HEK293 (cell line): ENCODE results near the gene TTC12.

ENCODE experiments used
- BCL11A ChIP-seq: fragments of 450-650 bp; formaldehyde crosslinking; IDR thresholded peaks from 2 replicates; pipeline ENCODE4 v1.5.1; 2016; ENCODE audit warnings: low read depth, missing biosample characterization, missing genetic modification characterization
- CTCF ChIP-seq: fragments of 450-650 bp; formaldehyde crosslinking; IDR thresholded peaks from 2 replicates; pipeline ENCODE4 v1.5.1; 2016; ENCODE audit warnings: missing biosample characterization, missing genetic modification characterization
- MEIS1 ChIP-seq: sonication (generic); formaldehyde crosslinking; IDR thresholded peaks from 2 replicates; pipeline ENCODE4 v1.8.1; 2022; ENCODE audit warnings: missing genetic modification reagents, mild to moderate bottlenecking, borderline replicate concordance
- PATZ1 ChIP-seq: fragments of 450-650 bp; formaldehyde crosslinking; IDR thresholded peaks from 2 replicates; pipeline ENCODE4 v1.5.1; 2016; ENCODE audit warnings: missing biosample characterization, missing genetic modification characterization
- ZBTB10 ChIP-seq: fragments of 450-650 bp; formaldehyde crosslinking; IDR thresholded peaks from 2 replicates; pipeline ENCODE4 v1.5.1; 2016; ENCODE audit warnings: missing biosample characterization, missing genetic modification characterization
- ZNF747 ChIP-seq: fragments of 450-650 bp; formaldehyde crosslinking; IDR thresholded peaks from 2 replicates; pipeline ENCODE4 v1.5.1; 2016; ENCODE audit warnings: missing biosample characterization, missing genetic modification characterization

- TF ChIP-seq CTCF (tag by site-specific recombination) (no peak), PATZ1 (no peak), MEIS1 (CRISPR knock-in tag) (no peak), ZNF747 (tag by site-specific recombination) (no peak), ZBTB10 (tag by site-specific recombination) (no peak), BCL11A (tag by site-specific recombination) (no peak)
Observed at GRCh38 chr11:113272281-113272680, 42.1 kb upstream of the TTC12 start.
